Gastrocnemius medialis (tissue), 4 donors: ENCODE measurements around the gene VWC2. TPM values are rescaled to one million over a fixed set of nuclear protein-coding genes. Genes with fewer than 3 reads are reported as not detected.
A peak's percentile ranks its signal among the peaks of the same experiment; 100 is the strongest.
"Not testable (repeated sequence)": the region's sequence is repeated elsewhere in the genome, so short reads cannot be mapped to it uniquely, and the experiment has no call there.

Experiments
- ATAC-seq, 2 donors: fragments of 150-250 bp; one replicate each; pipeline ENCODE4 v1.9.1; 2016
- DNase-seq, 2 donors: peaks; one replicate each; pipeline ENCODE4 v3.0.0-alpha.2; 2019
- H3K27ac ChIP-seq, 4 donors: fragments of 200-600 bp; sonication (generic); 1 replicate in 1 of 4; 2 replicates in 3 of 4; pipeline ENCODE4 v1.5.1; 2016 to 2018; ENCODE audit warnings: mild to moderate bottlenecking in 2 of 4, moderate library complexity in 1 of 4
- H3K27me3 ChIP-seq, 3 donors: fragments of 200-600 bp; sonication (generic) in 2 of 3; 1 replicate in 1 of 3; 2 replicates in 2 of 3; pipeline versions ENCODE4 v1.5.1 to v1.6.0; 2016 to 2019; ENCODE audit warnings: mild to moderate bottlenecking in 1 of 3, moderate library complexity in 1 of 3
- H3K36me3 ChIP-seq, 2 donors: fragments of 200-600 bp; sonication (generic) in 1 of 2; one replicate each; pipeline ENCODE4 v1.5.1; 2017 to 2018
- H3K4me1 ChIP-seq, 2 donors: fragments of 200-600 bp; sonication (generic) in 1 of 2; one replicate each; pipeline ENCODE4 v1.5.1; 2016 to 2017; ENCODE audit warnings: mild to moderate bottlenecking in 2 of 2
- H3K4me3 ChIP-seq, 4 donors: fragments of 200-600 bp; sonication (generic) in 3 of 4; 1 replicate in 1 of 4; 2 replicates in 3 of 4; pipeline ENCODE4 v1.5.1; 2016 to 2019; ENCODE audit warnings: mild to moderate bottlenecking in 2 of 4
- H3K9me3 ChIP-seq, 3 donors: fragments of 200-600 bp; sonication (generic) in 2 of 3; 1 replicate in 1 of 3; 2 replicates in 2 of 3; pipeline ENCODE4 v1.5.1; 2016 to 2019
- POLR2A ChIP-seq, 2 donors: fragments of 450-650 bp; IDR thresholded peaks; one replicate each; pipeline ENCODE4 v1.6.1; 2017; ENCODE audit warnings: antibody characterized with exemption in 2 of 2, mild to moderate bottlenecking in 2 of 2, moderate library complexity in 2 of 2
- in situ Hi-C, 4 donors: fragments of 200-750 bp; cut with MboI; loops; one replicate each; pipeline versions ENCODE4 v1.15.0 to v1.8.0; 2017; ENCODE audit warnings: low sequenced_read_pairs in 4 of 4
- intact Hi-C: fragments of 100-400 bp; cut with DNase I; formaldehyde crosslinking; loops from one replicate; pipeline ENCODE4 v1.15.1; 2023; ENCODE audit warnings: low total_unique reads
- total RNA-seq, 4 donors: library from RNA; depleted of rRNA; stranded (reverse); fragments of >200 nt; gene quantifications; one replicate each; pipeline versions ENCODE4 v1.1.0 to v1.2.3, GENCODE V29; 2016
- TF ChIP-seq, protein P1 (sequence below), 5 experiments: fragments of 450-650 bp in 3 of 5; fragments of 200-600 bp in 2 of 5; sonication (generic) in 2 of 5; IDR thresholded peaks in 4 of 5; conservative IDR thresholded peaks in 1 of 5; 1 replicate in 4 of 5; 2 replicates in 1 of 5; pipeline ENCODE4 v1.5.1; 2016 to 2019; ENCODE audit warnings: antibody characterized with exemption in 5 of 5, mild to moderate bottlenecking in 3 of 5, moderate library complexity in 3 of 5

VWC2 gene
- total RNA-seq, 4 donors from 2014 or later: not detected

DNA sequence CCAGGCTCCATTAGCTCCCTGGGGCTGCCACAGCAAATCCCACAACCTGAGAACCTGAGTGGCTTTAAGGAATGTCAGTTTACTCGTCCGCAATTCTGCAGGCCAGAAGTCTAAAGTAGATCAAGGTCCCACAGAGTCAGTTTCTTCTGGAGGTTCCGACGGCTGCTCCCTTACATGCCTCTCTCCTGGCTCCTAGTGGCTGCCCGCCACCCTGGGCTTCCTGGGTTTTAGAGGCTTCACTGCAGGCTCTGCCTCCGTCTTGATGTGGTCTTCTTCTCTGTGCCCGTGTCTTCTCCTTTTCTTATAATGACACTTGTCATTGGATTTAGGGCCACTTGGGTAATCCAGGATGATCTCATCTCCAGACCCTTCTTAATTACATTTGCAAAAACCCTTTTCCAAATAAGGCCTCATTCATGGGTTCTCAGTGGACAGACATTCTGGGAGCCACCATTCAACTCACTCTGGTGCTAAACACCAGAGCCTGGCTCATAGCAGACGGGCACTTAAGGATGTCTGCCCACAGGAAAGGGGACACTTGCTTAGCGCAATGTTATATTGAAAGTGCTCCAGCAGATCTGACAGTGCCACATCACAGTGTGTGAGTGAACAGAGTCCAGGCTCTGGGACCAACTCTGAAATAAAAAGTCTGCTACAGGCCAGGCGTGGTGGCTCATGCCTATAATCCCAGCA is 77.6 kb downstream of the VWC2 start:
- TF ChIP-seq, protein P1, sequence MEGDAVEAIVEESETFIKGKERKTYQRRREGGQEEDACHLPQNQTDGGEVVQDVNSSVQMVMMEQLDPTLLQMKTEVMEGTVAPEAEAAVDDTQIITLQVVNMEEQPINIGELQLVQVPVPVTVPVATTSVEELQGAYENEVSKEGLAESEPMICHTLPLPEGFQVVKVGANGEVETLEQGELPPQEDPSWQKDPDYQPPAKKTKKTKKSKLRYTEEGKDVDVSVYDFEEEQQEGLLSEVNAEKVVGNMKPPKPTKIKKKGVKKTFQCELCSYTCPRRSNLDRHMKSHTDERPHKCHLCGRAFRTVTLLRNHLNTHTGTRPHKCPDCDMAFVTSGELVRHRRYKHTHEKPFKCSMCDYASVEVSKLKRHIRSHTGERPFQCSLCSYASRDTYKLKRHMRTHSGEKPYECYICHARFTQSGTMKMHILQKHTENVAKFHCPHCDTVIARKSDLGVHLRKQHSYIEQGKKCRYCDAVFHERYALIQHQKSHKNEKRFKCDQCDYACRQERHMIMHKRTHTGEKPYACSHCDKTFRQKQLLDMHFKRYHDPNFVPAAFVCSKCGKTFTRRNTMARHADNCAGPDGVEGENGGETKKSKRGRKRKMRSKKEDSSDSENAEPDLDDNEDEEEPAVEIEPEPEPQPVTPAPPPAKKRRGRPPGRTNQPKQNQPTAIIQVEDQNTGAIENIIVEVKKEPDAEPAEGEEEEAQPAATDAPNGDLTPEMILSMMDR (IDR thresholded peaks at IDR 0.05 in 4 of 5, conservative IDR thresholded peaks at IDR 0.05 in 1 of 5): no peak
- TF ChIP-seq POLR2A (IDR thresholded peaks at IDR 0.05): no peak
- DNase-seq: no peak
- intact Hi-C loops: no loop called here
- Histone ChIP-seq H3K27me3 (no peaks in the 10 kb centered on the region), H3K36me3 (no peaks in the 10 kb centered on the region), H3K27ac (no peak overlapping the region), H3K9me3 (no peaks in the 10 kb centered on the region), H3K4me3 (no peak overlapping the region), H3K4me1 (no peaks in the 10 kb centered on the region)
- no peak for ATAC-seq
- in situ Hi-C loops: no loop called here

DNA sequence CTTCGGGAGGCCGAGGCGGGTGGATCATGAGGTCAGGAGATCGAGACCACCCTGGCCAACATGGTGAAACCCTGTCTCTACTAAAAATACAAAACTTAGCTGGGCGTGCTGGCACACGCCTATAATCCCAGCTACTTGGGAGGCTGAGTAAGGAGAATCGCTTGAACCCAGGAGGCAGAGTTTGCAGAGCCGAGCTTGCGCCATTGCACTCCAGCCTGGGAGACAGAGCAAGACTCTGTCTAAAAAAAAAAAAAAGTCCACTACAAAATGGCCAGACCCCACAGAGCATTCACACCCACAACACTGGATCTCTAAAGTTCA is 78.1 kb downstream of the VWC2 start:
- H3K27me3 ChIP-seq, H3K36me3 ChIP-seq, intact Hi-C loops, H3K9me3 ChIP-seq, H3K27ac ChIP-seq, DNase-seq, H3K4me1 ChIP-seq, in situ Hi-C loops, H3K4me3 ChIP-seq, ATAC-seq: not testable (repeated sequence)

DNA sequence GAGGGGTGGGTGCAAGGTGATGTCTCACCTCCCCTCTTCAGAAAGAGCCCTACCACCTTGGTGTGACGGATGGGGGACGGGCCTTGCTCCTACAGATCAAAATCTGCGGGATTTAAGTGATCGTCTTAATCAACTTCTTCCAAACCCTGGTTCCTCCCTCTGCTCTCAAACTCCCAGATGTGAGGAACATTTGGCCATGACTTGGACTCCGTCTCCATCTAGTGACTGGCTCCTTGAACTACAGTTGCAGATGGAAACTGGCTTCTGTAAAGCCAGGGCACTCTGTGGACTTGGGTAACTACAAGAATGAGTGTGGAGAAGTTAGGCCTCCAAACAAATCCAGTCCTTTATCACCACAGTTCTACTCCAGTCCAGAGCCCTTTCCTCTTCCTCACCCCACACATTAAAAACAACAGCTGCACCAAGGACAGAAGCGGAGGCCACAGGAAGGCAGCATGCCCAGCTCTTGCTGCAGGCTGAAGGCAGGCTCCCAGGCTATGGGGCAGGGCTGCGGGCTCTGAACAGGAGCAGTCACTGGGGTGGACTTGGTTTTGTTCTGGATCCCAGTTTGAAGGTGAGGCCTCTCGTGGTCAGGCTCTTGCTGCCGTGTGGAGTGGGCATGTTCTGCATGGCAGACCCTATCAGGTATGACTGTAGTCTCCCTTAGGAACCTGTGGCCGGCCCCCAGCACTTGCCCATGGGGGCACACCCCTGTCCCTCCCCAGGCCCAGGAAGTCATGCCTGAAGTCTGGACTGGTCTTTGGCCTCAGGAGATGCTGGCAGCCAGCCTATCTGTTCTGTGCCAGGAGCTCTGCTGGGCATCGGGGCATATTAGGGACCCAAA is 79.4 kb downstream of the VWC2 start:
- H3K36me3 ChIP-seq: no peaks in the 10 kb centered on the region
- intact Hi-C loops: no loop called here
- no peak overlapping the region for H3K4me3 ChIP-seq
- ATAC-seq (peak in 1 of 2 donors; percentile 50), DNase-seq (no peak)
- no peaks in the 10 kb centered on the region for H3K9me3 ChIP-seq
- in situ Hi-C loops: no loop called here
- no peak for TF ChIP-seq POLR2A (IDR thresholded peaks at IDR 0.05)
- TF ChIP-seq, protein P1 (IDR thresholded peaks at IDR 0.05 in 4 of 5, conservative IDR thresholded peaks at IDR 0.05 in 1 of 5): peak in 4 of 5 experiments; percentile 10 to 47 (median 40)
- no peaks in the 10 kb centered on the region for H3K27me3 ChIP-seq
- no peaks in the 10 kb centered on the region for H3K4me1 ChIP-seq
- no peak overlapping the region for H3K27ac ChIP-seq

DNA sequence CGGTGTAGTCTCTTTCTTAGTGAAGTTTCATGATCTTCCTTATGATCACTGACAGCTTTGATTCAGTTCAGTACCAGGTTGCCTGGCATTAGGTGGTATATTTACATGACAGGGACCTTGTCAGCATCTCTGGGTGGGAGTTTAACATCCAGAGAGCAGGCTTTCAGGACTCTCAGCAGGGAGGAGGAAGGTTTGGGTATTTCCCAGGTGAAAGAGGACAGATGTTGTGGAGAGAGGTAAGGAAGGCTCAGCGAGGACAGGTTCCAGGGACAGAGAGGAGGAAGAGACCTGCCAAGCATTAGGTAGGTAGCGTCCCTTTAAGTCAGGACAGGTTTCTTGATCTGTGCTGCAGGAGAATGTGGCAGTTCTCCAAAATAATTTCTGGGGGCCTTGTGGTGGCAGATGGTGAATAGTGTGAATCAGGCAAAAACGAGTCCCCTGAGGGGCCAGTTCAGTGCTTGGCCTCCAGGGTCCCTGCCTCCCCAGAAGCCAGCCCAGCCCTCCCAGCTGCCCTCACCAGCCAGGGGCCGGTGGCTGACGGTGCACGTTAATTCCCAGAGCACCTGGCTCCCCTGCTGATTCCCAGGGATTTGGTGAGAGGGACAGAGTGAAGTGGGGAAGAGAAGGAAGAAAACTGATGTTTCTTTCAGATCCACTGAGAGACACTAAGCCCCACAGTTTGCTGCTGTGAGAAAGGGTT is 82.0 kb downstream of the VWC2 start:
- Histone ChIP-seq H3K27ac (no peak overlapping the region), H3K4me1 (no peaks in the 10 kb centered on the region), H3K4me3 (no peak overlapping the region), H3K27me3 (no peaks in the 10 kb centered on the region), H3K36me3 (no peaks in the 10 kb centered on the region), H3K9me3 (no peaks in the 10 kb centered on the region)
- DNase-seq (no peak), ATAC-seq (no peak)
- no peak for TF ChIP-seq POLR2A (IDR thresholded peaks at IDR 0.05)
- TF ChIP-seq, protein P1 (IDR thresholded peaks at IDR 0.05 in 4 of 5, conservative IDR thresholded peaks at IDR 0.05 in 1 of 5): no peak
- intact Hi-C loops: no loop called here
- in situ Hi-C loops: no loop called here

DNA sequence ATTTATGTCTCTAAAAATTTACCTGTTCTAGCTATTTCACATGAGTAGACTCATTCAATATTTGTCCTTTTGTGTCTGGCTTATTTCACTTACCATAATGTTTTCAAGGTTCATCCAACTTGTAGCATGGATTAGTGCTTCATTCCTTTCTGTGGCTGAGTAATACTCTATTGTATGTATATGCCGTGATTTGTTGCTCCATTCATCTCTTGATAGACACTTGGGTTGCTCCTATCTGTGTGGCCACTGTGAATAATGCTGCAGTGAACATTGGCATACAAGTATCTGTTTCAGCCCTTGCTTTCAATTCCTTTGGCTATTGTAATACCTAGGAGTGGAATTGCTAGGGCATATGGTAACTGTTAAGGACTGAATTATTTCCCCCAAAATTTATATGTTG is 86.9 kb downstream of the VWC2 start:
- intact Hi-C loops (no loop called here), in situ Hi-C loops (no loop called here)
- ATAC-seq (no peak), DNase-seq (no peak)
- Histone ChIP-seq H3K27me3 (no peaks in the 10 kb centered on the region), H3K36me3 (no peaks in the 10 kb centered on the region), H3K9me3 (no peaks in the 10 kb centered on the region), H3K4me1 (no peaks in the 10 kb centered on the region), H3K4me3 (no peak overlapping the region), H3K27ac (no peak overlapping the region)
- TF ChIP-seq POLR2A (IDR thresholded peaks at IDR 0.05): no peak
- TF ChIP-seq, protein P1 (IDR thresholded peaks at IDR 0.05 in 4 of 5, conservative IDR thresholded peaks at IDR 0.05 in 1 of 5): no peak
